GM04504 (cell line): Measurements from ENCODE around the gene MFAP2.
"Not testable (repeated sequence)": the region's sequence is repeated elsewhere in the genome, so short reads cannot be mapped to it uniquely, and the experiment has no call there.

Experiments
- DNase-seq: peaks from one replicate; pipeline ENCODE4 v3.0.0-alpha.2; 2012; ENCODE audit warnings: low read depth

MFAP2 gene

DNA sequence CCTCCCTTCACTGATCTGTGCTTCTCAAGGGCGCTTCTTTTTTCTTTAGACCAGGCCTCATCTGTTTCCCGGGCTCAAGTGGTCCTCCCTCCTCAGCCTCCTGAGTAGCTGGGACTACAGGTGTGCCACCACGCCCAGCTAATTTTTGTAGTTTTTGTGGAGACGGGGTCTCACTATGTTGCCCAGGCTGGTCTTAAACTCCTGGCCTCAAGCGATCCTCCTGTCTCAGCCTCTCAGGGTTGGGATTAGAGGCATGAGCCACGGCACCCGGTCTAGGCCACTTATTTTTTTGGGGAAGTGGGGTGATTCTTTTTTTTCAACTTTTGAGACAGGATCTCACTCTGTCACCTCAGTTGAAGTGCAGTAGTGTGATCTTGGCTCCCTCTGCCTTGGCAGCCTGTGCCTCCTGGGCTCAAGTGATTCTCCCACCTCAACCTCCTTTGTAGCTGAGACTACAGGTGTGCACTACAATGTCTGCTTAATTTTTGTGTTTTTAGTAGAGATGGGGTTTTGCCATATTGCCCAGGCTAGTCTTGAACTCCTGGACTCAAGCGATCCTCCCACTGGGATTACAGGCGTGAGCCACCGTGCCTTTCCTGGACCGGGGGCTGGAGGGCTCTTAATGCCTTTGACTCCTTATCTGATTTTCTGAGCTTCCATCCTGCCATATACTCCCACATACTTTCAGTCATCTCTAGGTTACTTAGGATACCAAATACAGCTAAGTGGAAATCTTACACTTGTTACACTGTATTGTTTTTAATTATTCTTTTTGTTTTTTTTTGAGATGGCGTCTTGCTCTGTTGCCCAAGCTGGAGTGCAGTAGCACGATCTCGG lies 18.9 kb downstream of the MFAP2 start:
- DNase-seq: no peak

DNA sequence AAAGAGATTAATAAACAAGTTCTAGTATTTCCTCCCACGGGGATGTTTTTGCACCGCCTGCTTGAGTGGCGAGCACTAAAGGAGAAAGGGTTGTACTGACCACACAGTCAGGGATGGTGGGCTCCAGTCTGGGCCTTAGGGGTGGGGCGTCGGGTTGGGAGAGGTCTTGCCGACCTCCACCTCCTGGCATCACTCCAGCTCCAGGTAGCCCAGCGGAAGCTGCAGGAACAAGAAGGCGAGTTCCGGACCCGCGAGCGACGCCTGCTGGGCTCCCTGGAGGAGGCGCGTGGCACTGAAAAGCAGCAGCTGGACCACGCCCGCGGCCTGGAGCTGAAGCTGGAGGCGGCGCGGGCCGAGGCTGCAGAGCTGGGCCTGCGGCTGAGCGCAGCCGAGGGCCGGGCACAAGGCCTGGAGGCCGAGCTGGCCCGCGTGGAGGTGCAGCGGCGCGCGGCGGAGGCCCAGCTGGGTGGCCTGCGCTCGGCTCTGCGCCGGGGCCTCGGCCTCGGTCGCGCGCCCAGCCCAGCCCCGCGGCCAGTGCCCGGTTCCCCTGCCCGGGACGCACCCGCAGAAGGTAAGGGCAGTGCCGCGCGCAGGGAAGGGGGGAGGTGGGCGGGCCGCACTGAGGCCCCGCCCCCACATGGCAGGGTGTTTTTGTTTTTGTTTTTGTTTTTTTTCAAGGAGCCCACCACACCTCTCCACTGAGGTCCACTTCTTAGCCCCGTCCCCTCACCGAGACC lies 19.7 kb downstream of the MFAP2 start:
- no peak for DNase-seq

DNA sequence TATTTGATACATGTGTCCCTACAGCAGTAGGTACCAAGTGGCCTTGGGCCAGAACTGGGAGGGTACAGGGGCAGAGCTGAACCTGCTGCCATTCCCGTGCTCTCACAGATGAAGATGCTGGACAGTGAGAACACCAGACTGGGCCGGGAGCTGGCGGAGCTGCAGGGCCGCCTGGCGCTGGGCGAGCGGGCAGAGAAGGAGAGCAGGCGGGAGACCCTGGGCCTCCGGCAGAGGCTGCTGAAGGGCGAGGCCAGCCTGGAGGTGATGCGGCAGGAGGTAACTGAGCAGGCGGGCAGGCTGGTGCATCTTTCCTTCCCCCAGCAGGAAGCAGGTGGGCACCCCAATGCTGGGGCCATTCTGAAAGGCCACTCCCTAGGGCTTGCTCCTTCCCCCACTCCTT lies 21.9 kb downstream of the MFAP2 start:
- DNase-seq: no peak

DNA sequence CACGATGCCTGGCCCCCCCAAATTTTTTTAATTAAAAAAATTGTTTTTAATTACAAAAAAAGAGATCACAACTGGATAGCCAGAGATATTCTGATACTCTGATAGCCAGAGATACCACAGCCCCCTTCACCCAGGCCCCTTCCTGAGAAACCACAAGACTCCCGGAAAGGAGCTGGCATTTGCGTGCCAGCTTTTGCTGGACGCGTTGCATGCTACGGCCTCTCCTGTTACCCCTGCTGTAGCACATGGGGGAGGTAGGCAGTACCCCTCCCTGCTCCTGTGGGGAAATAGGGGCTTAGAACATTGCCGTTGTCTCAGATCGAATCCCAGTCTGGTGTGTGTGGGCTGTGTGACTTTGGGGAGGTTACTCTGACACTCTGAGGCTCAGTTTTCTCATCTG lies 22.7 kb downstream of the MFAP2 start:
- DNase-seq: no peak

DNA sequence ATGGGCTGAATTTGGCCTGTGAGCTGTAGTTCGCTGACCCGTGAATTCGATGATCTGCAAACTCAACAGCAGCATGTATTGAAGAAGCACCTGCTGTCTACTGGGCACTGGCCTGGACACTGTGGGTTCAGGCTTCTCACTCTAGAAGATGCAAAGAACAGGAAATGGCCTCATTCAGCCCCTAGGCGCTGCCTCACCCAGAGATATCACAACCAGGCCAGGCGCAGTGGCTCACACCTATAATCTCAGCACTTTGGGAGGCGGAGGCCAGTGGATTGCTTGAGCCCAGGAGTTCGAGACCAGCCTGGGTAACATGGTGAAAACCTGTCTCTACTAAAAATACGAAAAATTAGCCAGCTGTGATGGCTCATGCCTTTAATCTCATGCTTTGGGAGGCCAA lies 23.6 kb downstream of the MFAP2 start:
- no peak for DNase-seq

DNA sequence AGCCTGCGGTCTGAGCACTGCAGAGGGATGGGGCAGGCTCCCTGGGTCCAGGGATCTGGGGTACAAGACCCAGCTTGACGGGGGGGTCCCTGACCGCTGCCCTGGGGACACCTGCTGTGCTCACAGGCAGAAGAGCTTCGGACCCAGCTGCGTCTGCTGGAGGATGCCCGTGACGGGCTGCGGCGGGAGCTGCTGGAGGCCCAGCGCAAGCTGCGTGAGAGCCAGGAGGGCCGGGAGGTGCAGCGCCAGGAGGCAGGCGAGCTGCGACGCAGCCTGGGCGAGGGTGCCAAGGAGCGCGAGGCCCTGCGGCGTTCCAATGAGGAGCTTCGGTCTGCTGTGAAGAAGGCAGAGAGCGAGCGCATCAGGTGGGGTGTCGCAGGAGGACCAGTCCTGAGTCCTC lies 25.2 kb downstream of the MFAP2 start:
- no peak for DNase-seq

DNA sequence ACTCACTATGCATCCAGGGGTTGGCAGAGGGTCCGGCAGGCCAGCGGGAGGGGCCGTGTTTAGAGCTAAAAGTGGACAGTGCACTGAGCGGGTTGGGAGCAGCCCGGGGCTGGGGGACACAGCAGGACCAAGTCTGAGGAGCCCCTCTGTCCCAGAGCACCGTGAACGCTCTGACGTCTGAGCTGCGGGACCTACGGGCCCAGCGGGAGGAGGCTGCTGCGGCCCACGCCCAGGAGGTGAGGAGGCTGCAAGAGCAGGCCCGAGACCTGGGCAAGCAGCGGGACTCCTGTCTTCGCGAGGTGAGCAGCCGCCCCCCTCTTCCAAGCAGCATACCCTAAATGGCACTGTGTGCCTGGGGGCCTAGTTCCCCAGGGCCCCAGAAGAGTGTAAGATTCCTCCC lies 25.8 kb downstream of the MFAP2 start:
- no peak for DNase-seq

DNA sequence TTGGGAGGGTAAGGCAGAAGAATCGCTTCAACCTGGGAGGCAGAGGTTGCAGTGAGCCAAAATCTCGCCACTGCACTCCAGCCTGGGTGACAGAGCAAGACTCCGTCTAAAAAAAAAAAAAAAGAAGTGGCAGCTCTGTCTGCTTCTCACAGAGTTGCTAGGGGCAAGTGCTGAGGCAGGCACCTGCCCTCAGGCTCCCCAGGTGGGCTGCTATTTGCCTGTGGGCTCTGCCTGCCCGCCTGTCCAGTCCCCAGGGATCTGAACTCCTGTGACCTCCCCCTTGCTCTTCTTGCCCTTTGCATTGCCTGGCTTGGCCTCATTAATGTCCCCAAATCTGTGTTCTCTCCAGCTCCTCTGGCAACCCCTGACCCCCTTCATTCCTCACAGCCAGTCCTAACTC lies 28.0 kb downstream of the MFAP2 start:
- not testable (repeated sequence) for DNase-seq

DNA sequence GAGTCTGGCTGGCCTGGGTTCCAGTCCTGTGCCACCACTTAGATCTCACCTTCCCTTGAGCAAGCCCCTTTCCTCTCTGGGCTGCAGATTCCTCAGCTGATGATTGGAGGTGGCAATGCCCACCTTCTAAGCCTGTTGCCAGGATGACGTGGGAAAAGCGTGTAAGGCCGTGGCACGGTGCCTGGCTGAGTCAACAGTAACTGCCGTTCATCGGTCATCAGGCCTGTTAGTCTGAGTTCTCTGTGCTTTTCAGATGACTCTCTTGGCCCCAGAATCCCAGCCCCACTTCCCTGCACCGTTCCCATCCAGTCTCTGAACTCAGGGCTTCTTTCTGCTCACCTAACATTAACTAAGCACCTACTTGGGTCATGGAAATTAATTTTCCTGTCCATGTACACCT lies 31.4 kb downstream of the MFAP2 start:
- peak; percentile 49 for DNase-seq

DNA sequence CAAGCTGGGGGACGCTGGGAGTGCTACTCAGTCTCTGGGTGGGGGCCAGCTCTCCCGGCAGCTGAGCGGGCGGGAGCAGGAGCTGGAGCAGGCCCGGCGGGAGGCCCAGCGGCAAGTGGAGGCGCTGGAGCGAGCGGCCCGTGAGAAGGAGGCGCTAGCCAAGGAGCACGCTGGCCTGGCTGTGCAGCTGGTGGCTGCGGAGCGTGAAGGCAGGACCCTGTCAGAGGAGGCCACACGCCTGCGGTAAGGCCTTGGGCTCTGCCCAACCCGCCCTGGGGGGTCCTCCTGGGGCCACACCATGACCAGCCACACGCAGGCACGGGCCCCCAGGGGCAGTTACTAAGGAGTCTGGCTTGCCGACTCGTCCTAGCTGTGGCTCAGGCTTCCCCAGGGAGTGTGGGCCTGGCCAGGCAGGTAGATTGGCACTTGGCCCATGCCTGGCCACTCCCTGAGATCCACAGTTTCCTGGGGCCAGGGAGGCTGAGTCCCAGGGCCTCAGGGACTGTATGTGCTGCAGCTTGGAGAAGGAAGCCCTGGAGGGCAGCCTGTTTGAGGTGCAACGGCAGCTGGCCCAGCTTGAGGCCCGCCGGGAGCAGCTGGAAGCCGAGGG lies 32.0 kb downstream of the MFAP2 start:
- DNase-seq: not testable (repeated sequence)

DNA sequence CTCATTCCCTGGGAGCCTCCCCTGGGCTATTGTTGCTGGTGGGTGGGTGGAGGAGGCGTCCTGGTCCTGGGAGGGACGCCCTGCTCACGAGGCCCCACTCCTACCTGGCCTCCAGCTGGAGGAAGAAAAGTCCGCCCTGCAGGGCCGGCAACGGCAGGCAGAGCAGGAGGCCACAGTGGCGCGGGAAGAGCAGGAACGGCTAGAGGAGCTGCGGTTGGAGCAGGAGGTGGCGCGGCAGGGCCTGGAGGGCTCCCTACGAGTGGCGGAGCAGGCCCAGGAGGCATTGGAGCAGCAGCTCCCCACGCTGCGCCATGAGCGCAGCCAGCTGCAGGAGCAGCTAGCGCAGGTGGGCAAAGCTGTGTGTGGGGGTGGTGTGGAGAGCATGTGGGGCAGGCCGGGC lies 33.8 kb downstream of the MFAP2 start:
- DNase-seq: no peak

DNA sequence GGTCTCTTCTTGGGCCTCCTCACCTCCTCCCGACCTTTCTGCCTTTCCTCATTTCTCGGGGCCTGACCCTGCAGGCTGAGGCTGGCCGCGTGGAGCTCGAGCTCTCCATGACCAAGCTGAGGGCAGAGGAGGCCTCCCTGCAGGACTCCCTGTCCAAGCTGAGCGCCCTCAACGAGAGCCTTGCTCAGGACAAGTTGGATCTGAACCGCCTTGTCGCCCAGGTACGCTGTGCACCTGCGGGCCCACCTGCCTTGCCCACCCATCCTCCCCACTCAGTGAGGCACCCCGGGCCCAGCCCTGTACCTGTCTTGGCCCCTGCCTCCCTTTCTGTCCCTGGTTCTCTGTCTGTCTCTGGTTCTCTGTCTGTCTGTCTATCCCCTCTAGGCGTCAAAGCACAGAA lies 34.2 kb downstream of the MFAP2 start:
- not testable (repeated sequence) for DNase-seq

DNA sequence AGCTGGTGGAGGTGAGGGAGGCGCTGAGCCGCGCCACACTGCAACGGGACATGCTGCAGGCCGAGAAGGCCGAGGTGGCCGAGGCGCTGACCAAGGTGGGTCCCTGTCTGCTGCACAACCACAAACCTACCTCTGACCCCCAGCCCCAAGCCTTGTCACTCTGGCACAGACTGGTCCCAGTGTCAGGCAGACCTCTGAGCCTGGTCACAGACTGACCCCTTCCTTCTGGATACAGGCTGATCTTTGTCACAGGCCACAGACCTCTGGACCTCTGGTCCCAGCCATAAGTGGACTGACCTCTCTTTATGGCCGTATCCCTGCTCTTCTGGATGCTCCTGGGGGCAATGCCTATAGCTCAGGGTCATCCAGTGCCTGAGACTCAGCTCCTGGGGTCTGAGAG lies 34.9 kb downstream of the MFAP2 start:
- DNase-seq: not testable (repeated sequence)

DNA sequence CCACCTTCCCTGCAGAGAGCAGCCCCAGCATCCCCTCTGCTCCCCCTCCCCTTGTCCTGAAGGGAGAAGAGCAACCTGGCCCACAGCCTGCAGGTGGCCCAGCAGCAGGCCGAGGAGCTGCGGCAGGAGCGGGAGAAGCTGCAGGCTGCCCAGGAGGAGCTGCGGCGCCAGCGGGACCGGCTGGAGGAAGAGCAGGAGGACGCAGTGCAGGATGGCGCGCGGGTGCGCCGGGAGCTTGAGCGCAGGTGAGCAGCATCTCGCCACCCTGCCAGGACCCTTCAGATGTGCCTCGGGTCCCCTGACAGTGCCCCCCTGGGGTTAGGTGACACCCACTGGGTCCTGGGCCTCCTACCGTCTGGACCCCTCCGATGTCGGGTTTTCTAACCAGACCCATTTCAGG lies 36.4 kb downstream of the MFAP2 start:
- DNase-seq: no peak

DNA sequence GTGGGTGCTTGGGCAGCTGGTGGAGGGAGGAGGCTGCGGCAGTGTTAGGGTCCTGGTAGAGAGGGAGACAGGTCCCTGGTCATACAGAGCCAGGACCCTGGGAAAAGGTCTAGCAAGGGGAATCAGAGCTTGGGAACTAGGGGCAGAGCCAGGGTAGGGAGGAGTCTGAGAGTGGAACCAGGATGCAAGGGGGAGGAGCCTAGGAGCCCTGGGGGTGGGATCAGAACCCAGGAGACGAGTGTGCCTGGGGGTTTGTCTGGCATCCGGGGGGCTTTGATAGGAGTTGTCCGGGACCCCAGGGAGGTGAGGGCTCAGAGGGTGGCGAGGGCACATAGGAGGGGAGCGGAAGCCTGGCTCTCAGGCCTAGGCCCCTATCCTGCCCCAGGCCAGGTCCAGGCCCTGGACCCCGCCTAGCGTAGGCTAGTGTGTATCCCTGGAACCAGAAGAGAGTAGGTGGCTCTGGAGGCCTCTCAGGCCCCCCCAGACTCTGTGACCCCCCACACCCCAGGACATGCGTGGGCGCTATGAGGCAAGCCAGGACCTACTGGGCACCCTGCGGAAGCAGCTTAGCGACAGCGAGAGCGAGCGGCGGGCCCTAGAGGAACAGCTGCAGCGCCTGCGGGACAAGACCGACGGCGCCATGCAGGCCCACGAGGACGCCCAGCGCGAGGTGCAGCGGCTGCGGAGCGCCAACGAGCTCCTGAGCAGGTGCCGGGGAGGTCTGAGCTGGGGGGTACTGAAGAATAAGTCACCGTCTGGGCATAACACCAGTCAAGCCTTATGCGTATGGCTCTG lies 40.8 kb downstream of the MFAP2 start:
- DNase-seq: not testable (repeated sequence)

DNA sequence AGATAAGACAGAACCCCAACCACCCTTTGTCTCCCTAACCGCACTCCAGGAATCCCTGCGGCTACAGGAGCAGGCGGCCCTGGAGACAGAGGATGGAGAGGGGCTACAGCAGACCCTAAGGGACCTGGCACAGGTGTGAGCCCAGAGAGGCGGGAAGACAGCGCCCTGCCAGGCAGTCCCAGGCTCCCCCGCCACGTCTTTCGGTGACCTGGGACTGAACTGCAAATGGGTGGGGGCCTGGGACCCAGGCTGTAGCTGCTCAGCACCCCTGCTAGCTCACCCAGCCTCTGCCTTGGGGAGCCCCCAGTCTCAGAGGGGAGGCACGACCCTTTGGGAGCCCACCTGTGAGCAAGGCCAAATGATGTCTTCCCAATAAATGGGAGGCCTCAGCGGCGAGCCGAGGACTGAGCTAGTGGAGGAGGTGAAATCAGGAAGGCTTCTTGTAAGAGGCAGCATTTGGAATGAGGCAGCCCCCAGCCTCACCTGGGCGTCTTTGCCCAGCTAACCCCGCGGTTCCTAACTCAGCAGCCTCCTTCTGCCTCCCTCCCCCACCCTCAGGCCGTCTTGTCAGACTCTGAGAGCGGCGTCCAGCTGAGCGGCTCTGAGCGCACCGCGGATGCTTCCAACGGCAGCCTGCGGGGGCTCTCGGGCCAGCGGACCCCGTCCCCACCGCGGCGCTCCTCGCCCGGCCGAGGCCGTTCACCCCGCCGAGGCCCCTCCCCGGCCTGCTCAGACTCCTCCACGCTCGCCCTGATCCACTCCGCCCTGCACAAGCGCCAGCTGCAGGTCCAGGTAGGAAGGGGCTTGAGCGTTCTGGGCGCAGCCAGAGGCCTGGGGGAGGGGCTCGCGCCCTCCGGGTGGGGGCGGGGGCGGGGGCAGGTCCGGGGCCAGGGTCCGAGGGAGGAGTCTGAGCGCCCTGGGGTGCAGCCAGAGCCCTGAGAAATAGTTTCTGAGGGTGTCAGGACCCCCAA lies 41.8 kb downstream of the MFAP2 start:
- DNase-seq: no peak

DNA sequence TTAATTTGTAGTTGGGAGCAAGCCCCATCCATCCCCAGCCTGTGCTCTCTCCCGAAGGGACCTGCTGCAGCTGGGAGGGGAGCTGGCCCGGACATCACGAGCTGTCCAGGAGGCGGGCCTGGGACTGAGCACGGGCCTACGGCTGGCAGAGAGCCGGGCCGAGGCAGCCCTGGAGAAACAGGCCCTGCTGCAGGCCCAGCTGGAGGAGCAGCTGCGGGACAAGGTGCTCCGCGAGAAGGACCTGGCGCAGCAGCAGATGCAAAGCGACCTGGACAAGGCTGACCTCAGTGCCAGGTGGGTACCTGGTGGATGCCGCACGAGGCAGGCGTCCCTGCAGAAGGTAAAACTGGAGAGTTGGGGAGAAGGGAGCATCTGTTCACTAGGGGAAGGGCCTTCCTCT lies 43.8 kb downstream of the MFAP2 start:
- DNase-seq: not testable (repeated sequence)

DNA sequence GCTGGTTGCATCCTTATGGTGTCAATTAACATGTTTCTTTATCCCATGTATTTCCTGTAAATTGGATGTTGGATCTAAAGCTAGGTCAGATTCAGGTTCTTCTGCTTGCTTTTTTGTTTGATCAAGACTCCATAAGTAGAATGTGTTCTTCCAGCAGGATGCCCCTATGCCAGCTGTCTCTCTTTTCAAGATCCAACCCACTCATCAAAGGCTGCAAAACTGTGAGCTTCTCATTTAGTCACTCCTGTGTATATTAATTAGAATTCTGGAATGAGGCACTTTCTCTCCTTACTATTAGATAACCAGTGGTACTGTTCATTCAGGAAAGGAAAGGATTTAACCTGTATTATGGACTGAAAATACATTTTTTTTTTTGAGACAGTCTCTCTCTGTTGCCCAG lies 46.5 kb downstream of the MFAP2 start:
- DNase-seq: not testable (repeated sequence)

DNA sequence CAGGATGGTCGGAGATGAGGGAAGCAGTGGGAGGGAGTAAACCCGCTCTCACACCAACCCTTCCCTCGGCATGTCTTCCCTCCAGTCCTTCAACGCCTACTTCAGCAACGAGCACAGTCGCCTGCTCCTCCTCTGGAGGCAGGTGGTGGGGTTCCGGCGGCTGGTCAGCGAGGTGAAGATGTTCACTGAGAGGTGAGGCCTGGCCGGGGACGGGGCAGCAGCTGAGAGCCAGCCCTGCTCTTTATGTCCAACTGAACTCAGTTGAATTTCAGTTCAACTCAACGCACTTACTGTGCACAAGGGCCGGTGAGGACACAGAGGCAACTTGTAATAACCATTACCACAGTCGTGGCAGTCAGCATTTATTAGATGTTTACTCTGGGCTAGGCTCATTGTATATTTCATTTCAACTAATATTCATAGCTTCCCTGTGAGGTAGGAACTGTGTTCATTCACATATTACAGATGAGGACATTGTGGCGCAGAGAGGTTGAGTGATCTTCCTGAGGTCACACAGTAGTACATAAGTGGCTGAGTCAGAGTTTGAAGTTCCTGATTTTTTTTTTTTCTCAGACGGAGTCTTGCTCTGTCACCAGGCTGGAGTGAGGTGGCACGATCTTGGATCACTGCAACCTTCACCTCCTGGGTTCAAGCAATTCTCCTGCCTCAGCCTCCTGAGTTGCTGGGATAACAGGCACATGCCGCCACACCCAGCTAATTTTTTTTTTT lies 49.0 kb downstream of the MFAP2 start:
- DNase-seq: not testable (repeated sequence)
